GM12891 (cell line): ENCODE results near the gene SNX1.

Experiments
- DNase-seq: peaks from one replicate; pipeline ENCODE4 v3.0.0; 2011; ENCODE audit warnings: low spot score; ENCODE audit not compliant: insufficient read length
- FAIRE-seq: peaks from 2 replicates; lab custom pipeline; 2011; peaks lifted over from hg19 to GRCh38; lab: Jason Lieb, UNC
- PAX5 ChIP-seq: IDR thresholded peaks from 2 replicates; pipeline ENCODE4 v1.6.1; 2011; ENCODE audit warnings: low read length, moderate library complexity, mild to moderate bottlenecking; ENCODE audit not compliant: insufficient read depth, severe bottlenecking
- POLR2A ChIP-seq: IDR thresholded peaks from 2 replicates; pipeline ENCODE4 v1.6.1; 2011; ENCODE audit warnings: low read depth, low read length, control low read depth
- POLR2AphosphoS5 ChIP-seq: IDR thresholded peaks from 2 replicates; pipeline ENCODE4 v1.6.1; 2011; ENCODE audit warnings: low read depth, low read length, control low read depth
- POU2F2 ChIP-seq: IDR thresholded peaks from 2 replicates; pipeline ENCODE4 v1.6.1; 2011; ENCODE audit warnings: low read depth, mild to moderate bottlenecking, control low read depth, low read length, moderate library complexity
- SPI1 ChIP-seq: IDR thresholded peaks from 2 replicates; pipeline ENCODE4 v1.6.1; 2011; ENCODE audit warnings: low read depth, low read length, control low read depth
- TAF1 ChIP-seq: IDR thresholded peaks from 2 replicates; pipeline ENCODE4 v1.6.1; 2011; ENCODE audit warnings: low read depth, low read length, control low read depth

Gene SNX1

DNA sequence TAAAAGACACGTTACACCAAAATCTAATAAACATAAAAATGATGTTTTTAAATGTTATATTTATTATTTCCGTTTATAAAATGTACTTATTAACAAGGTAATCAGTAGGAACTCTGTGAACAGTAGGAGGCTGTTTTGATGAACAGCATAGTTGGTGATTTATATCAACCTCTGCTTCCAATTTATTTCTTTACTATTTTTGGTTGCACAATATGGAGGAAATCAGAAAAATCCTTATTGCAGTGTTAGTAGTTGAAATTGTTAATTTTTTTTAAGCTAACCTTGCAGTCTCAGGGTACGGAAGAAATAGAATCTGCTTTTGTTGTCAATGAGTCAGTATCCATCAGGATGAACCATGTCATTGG is 50.7 kb downstream of the SNX1 start:
- no peak for FAIRE-seq

DNA sequence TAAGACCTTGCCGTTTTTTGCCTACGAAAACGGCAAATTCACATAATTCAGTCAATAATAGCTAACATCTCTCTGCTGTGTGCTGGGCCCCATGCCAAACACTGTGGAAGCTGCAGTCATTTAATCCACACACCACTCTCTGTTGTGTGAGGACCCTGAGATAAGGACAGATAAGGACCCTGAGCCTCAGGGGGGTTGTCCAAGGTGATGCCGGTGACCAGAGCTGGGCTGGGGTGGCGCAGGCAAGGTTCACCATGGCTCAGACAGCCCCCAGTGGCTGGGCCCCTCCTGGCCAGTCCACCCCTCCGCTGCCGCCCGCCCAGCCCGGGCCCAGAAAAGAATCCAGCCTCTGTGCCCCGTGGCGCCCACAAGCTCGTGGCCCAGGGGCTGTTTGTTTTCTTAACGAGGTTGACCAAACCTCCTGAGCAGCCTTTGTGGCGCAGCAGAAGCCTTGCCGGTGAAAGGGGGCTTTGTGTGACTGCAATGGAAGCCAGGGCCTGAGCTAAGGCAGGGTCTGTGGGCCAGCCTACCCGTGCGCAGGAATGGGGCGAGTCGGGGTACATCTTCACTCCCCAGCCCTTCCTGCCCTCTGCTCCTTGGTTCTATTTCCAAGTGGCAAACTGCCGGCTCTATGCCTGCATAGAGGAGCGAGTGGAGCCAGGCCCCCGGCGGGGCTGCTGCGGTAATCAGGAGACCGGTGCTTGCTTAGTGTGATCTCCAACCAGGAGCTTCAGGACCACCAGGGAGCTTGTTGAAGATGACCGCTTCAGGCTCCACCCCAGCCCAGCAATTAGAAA is 51.3 kb downstream of the SNX1 start:
- TF ChIP-seq POLR2AphosphoS5 = no peak
- TF ChIP-seq SPI1 = no peak
- no peak for DNase-seq
- FAIRE-seq = no peak

More for the DNA sequence above, 50.7 kb downstream of the SNX1 start:
- TF ChIP-seq SPI1 (no peak), POU2F2 (no peak), POLR2A (no peak), POLR2AphosphoS5 (no peak), TAF1 (no peak), PAX5 (no peak)
- no peak for DNase-seq

DNA sequence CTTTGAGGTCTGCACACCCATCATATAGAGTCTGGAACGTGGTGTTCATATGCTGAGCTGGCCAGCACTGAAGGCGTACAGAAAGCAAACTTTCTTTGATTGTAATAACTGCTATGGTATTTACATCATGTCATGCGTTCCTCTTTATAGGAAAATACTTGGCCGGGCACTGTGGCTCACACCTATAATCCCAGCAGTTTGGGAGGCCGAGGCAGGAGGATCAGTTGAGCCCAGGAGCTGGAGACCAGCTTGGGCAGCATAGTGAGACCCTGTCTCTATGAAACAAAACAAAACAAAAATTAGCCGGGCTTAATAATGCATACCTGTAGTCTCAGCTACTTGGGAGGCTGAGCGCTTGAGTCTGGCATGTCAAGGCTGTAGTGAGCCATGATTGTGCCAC is 52.4 kb downstream of the SNX1 start:
- FAIRE-seq = no peak
- TF ChIP-seq TAF1 (no peak), PAX5 (no peak), POU2F2 (no peak), POLR2AphosphoS5 (no peak), POLR2A (no peak), SPI1 (no peak)
- no peak for DNase-seq

DNA sequence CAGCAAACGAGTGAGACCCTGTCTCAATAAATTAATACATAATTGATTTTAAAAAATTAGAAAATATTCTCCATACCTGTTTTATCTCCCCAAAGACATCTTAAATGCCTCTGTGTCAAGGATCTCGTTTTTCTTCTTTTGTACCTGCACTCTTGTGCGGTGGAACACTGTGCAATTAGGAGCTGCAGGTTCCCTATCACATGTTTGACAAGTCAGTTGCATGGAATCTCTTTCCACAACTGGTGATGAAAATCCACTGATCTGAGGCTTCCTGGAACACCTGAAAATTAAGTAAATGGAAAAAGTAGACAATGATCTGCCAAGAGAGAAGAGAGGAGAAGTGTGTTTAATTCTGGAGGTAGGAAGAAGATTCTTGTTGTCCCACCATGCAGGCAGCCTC is 52.8 kb downstream of the SNX1 start:
- FAIRE-seq (no peak), DNase-seq (no peak)
- TF ChIP-seq POLR2AphosphoS5 = no peak
- TF ChIP-seq TAF1 = no peak
- no peak for TF ChIP-seq SPI1
- no peak for TF ChIP-seq PAX5
- no peak for TF ChIP-seq POU2F2
- TF ChIP-seq POLR2A = no peak

DNA sequence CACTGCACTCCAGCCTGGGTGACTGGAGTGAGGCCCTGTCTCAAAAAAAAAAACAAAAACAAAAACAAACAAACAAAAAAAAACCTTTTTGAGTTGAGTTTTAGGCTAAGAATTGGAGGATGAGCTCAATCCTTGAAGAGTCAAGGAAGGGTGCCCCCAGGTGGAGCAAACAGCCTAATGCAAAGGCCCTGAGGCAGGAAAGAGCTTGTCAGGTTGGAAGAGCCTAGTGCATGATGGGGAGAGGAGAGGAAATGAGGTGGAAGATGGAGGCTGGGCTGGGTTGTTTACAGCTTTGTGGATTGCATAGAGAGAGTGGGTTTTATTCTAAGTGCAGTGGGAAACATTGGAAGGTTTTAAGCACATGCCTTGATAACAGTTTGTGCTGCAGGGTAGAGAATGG is 53.6 kb downstream of the SNX1 start:
- no peak for FAIRE-seq
- no peak for DNase-seq
- no peak for TF ChIP-seq POLR2A
- no peak for TF ChIP-seq PAX5
- TF ChIP-seq SPI1 = no peak
- TF ChIP-seq TAF1 = no peak
- no peak for TF ChIP-seq POU2F2
- TF ChIP-seq POLR2AphosphoS5 = no peak

DNA sequence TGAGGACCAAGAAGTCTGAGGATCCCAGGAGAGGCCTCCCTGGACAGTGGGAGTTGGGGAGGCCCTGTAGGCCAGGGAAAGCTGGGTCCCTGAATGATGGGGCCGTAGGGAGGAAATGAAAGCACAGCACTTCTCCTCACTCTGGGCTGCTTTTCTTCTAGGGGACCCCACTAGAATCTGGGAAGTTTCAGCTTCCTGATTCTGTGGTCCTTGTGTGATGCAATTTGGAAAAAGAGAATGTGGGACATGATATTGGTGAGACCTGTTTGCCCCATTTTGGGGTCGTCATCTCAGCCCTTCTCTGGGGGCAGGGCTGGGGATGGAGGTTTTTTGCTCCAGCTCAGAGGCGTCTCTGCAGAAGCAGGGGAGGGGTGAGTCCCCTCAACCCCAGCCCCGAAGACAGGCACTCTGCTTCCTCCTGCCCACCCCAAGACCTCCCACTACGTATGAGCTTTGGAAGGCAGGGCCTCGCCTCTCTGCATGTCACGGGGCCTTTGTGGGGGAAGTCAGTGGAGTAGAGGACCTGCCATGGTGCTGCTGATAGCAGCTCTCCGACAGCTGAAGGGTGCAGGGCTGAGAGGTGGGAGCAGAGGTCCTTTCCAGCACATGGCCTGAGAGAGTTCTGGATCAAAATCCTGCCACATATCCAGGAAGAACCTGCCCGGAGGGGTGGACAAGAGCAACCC is 54.3 kb downstream of the SNX1 start:
- FAIRE-seq = no peak
- TF ChIP-seq SPI1 = peak; percentile 40; the same call in 1 of the 2 replicates
- no peak for TF ChIP-seq POLR2AphosphoS5
- TF ChIP-seq TAF1 = no peak
- no peak for TF ChIP-seq POLR2A
- TF ChIP-seq PAX5 = no peak
- no peak for TF ChIP-seq POU2F2
- no peak for DNase-seq

DNA sequence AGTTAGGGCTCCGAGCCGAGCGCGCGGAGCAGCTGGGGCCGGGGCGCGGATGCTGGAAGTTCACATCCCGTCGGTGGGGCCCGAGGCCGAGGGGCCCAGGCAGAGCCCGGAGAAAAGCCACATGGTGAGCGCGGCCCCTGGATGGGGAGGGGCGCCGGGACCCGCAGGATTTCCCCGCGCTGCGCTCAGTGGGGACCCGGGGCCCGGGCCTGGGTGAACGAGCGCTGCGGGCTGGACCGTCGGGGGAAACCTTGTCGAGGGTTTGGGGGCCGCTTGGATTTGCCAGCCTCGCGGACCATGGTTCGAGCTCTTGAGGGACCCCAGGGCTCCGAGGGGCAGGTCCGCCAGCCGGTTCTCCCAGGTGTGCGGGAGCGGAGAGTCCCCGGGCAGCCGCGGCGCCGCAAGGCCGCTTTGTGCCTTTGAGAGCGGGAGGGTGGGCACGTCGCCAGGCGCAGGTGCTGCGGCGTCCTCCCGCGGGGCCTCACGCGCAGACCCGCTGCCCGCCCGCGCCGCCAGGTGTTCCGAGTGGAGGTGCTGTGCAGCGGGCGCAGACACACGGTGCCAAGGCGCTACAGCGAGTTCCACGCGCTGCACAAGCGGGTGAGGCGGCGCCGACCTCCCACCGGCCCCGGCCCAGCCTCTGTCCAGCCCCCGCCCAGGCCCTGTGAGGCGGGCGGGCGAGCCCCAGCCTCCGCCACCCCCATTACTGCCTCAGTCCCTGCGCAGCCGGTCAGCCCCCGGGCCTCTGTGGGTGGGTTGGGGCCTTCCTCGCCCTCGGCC is 56.1 kb downstream of the SNX1 start, which contains the start of gene SNX22:
SNX22 (plus strand) TSS at position 5 of the 780 bp plus-strand sequence; CDS start at position 50, 45 bp downstream.
- FAIRE-seq (peak; percentile 23), DNase-seq (peak; percentile 37)
- TF ChIP-seq POLR2A (no peak), POU2F2 (no peak), POLR2AphosphoS5 (no peak), PAX5 (no peak), TAF1 (no peak), SPI1 (no peak)

DNA sequence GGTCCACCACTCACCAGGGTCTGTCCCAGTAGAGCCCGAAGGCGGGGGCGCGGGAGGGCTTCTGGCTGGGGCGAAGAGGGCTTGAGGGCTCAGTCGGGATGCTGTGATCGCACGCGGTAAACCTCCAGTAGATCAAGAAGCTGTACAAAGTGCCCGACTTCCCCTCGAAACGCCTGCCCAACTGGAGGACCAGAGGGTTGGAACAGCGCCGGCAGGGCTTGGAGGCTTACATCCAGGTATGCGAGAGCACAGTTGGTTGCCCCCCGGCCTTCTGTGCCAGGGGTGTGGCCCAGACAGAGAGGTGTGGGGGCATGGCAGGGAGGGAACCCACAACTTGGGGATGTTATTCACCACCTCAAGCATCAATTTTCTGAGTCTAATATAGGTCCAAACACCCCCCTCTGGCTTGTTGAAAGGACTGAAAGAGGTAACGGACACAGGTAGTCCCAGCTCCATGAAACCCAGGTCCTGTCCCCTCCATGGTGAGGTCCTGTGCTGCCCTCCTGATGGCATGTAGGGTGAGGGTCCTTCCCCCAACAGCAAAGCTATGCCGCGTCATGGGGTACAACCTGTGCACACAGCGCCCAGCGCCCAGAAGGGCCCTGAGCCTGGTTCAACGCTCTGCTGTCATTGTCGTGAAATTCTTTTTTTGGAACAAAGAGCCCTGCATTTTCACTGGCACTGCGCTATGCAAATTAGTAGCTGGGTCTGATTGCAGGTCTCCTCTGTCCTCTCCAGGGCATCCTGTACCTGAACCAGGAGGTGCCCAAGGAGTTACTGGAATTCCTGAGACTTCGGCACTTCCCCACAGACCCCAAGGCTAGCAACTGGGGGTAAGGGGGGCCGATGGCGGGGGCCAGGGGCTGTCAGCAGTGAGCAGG is 57.0 kb downstream of the SNX1 start:
- DNase-seq = peak; percentile 35
- TF ChIP-seq POLR2AphosphoS5 (no peak), POU2F2 (peak; percentile 74; the same call in 1 of the 2 replicates), PAX5 (no peak), POLR2A (no peak), TAF1 (no peak)
- FAIRE-seq = no peak
